ENCODE measurements around the gene PDPK1. TPM values are rescaled to one million over a fixed set of nuclear protein-coding genes. Genes with fewer than 3 reads are reported as not detected.

The PDPK1 gene
- total RNA-seq, 1 donor from 2014 or later = 46.4 TPM

DNA sequence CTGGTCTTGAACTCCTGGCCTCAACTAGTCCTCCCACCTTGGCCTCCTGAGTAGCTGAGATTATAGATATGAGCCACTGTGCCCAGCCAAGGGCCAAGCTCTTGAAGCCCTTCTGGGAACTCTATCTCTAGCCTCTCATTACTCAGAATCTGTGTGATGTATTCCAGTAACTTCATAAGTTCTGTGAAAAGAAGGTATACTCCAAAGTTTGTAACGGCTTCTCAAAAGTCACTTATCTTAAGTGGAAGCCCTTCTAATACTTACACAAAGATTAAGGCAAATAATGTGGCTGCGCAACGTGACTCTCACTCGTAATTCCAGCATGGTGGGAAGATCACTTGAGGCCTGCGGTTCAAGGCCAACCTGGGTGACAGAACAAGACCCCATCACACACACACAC lies 43.2 kb upstream of the PDPK1 start:
- DNase-seq = no peak
- no peak for TF ChIP-seq CTCF (IDR thresholded peaks at IDR 0.05; ENCODE audit: borderline replicate concordance)
- intact Hi-C loops (cut with micrococcal nuclease) = no loop called here
- Histone ChIP-seq H3K27me3 (ENCODE audit: low read depth) (no peaks in the 10 kb centered on the region), H3K4me3 (no peak overlapping the region), H3K36me3 (peaks cover 10% of the 10 kb centered on the region), H3K27ac (replicated peaks) (no peak overlapping the region), H3K4me1 (peaks cover 31% of the 10 kb centered on the region), H3K9me3 (replicated peaks) (no peaks in the 10 kb centered on the region)

GRCh38 chr16:2495041-2495440 lies 42.8 kb upstream of the PDPK1 start:
- TF ChIP-seq CTCF (IDR thresholded peaks at IDR 0.05; ENCODE audit: borderline replicate concordance) = no peak
- DNase-seq = no peak
- no peaks in the 10 kb centered on the region for H3K9me3 ChIP-seq (replicated peaks)
- peaks cover 10% of the 10 kb centered on the region for H3K36me3 ChIP-seq
- H3K27ac ChIP-seq (replicated peaks) = no peak overlapping the region
- peaks cover 35% of the 10 kb centered on the region for H3K4me1 ChIP-seq
- no peak overlapping the region for H3K4me3 ChIP-seq
- intact Hi-C loops (cut with micrococcal nuclease) = no loop called here
- no peaks in the 10 kb centered on the region for H3K27me3 ChIP-seq (ENCODE audit: low read depth)

- intact Hi-C loops (cut with micrococcal nuclease) = no loop called here
- Histone ChIP-seq H3K4me3 (peak overlapping the region; percentile 30), H3K36me3 (peaks cover 7% of the 10 kb centered on the region), H3K27me3 (ENCODE audit: low read depth) (no peaks in the 10 kb centered on the region), H3K4me1 (peaks cover 41% of the 10 kb centered on the region), H3K9me3 (replicated peaks) (no peaks in the 10 kb centered on the region), H3K27ac (replicated peaks) (peak overlapping the region; percentile 84)
- no peak for DNase-seq
- TF ChIP-seq CTCF (IDR thresholded peaks at IDR 0.05; ENCODE audit: borderline replicate concordance) = no peak
Observed at GRCh38 chr16:2496223-2497115, 41.4 kb upstream of the PDPK1 start.

DNA sequence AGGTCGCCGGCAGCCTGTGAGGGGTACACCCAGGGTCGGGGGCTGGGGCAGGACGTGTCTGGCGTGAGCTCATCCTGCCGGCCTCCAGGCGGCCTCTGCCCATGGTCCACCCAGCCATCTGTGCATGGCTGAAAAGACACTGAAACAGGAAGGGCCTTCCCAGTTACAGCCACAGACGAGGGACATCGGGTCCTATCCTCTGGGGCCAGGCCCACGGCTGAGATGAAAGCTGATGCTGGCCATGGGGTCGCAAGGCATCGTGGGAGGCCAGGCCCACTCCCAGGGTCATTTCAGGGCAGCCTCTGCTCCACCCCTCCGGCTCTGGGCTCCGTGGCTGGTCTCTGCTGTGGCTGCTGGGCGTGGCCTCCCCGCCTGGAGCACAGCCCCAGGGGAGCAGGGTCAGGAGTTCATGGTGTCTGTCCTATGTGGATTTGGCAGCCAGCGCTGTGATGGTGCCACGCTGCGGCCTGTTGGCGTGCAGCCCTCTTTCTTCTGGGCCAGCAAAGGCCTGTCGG lies 40.6 kb upstream of the PDPK1 start:
- peaks cover 48% of the 10 kb centered on the region for H3K4me1 ChIP-seq
- peak; percentile 86 for DNase-seq

More for the DNA sequence above, 40.6 kb upstream of the PDPK1 start:
- Histone ChIP-seq H3K9me3 (replicated peaks) (no peaks in the 10 kb centered on the region), H3K27me3 (ENCODE audit: low read depth) (no peaks in the 10 kb centered on the region), H3K27ac (replicated peaks) (peak overlapping the region; percentile 84), H3K36me3 (peaks cover 7% of the 10 kb centered on the region), H3K4me3 (peak overlapping the region; percentile 30)
- intact Hi-C loops (cut with micrococcal nuclease) = no loop called here
- no peak for TF ChIP-seq CTCF (IDR thresholded peaks at IDR 0.05; ENCODE audit: borderline replicate concordance)
